Stimulated activated CD8-positive, alpha-beta memory T cell treated with anti-CD3 and anti-CD28 coated beads, Interleukin-12 subunit alpha, Interleukin-12 subunit beta, amount 100 ng/mL, for 24 hours (primary cell): ENCODE measurements around the gene TOMM40.
"Not testable (repeated sequence)": the region's sequence is repeated elsewhere in the genome, so short reads cannot be mapped to it uniquely, and the experiment has no call there.

Experiments
- DNase-seq: peaks from one replicate; pipeline ENCODE4 v3.0.0-alpha.2; 2020; ENCODE audit errors: extremely low read depth

TOMM40 gene

GRCh38 chr19:44891016-44891882 lies at the start of gene TOMM40:
Gene TOMM40, plus strand, starts transcription at chr19:44891254. Its CDS starts 162 bp downstream, at chr19:44891416.
- DNase-seq: no peak

GRCh38 chr19:44845286-44845611 lies 45.8 kb upstream of the TOMM40 start:
- DNase-seq: no peak

- peak; percentile 65 for DNase-seq
These were observed 45.2 kb upstream of the TOMM40 start, which contains the start of gene NECTIN2 for GRCh38 chr19:44845612-44846454. Gene NECTIN2, plus strand, starts transcription at chr19:44846297. Its CDS starts 229 bp downstream, at chr19:44846526.

GRCh38 chr19:44846455-44847143 lies 44.5 kb upstream of the TOMM40 start:
- DNase-seq: no peak

GRCh38 chr19:44847144-44848035 lies 43.7 kb upstream of the TOMM40 start:
- DNase-seq: no peak

- no peak for DNase-seq
These were observed 42.8 kb upstream of the TOMM40 start for GRCh38 chr19:44848036-44848811.

- no peak for DNase-seq
These were observed 42.1 kb upstream of the TOMM40 start for GRCh38 chr19:44848812-44849447.

GRCh38 chr19:44850641-44851109 lies 40.4 kb upstream of the TOMM40 start:
- DNase-seq: no peak

GRCh38 chr19:44851427-44851826 lies 39.6 kb upstream of the TOMM40 start:
- no peak for DNase-seq

GRCh38 chr19:44855606-44856005 lies 35.4 kb upstream of the TOMM40 start:
- no peak for DNase-seq

GRCh38 chr19:44856421-44857083 lies 34.5 kb upstream of the TOMM40 start:
- DNase-seq: no peak

- DNase-seq: no peak
These were observed 33.2 kb upstream of the TOMM40 start for GRCh38 chr19:44857837-44858236.

- not testable (repeated sequence) for DNase-seq
These were observed 29.5 kb upstream of the TOMM40 start for GRCh38 chr19:44861576-44861975.

GRCh38 chr19:44863990-44864389 lies 27.1 kb upstream of the TOMM40 start:
- DNase-seq: no peak

- no peak for DNase-seq
These were observed 25.8 kb upstream of the TOMM40 start for GRCh38 chr19:44865196-44865767.

GRCh38 chr19:44866664-44867063 lies 24.4 kb upstream of the TOMM40 start:
- DNase-seq: no peak

- no peak for DNase-seq
These were observed 23.5 kb upstream of the TOMM40 start for GRCh38 chr19:44867578-44867977.

- DNase-seq: no peak
These were observed 21.2 kb upstream of the TOMM40 start for GRCh38 chr19:44869733-44870470.
